ENCODE measurements around the gene CLTB. TPM values are rescaled to one million over a fixed set of nuclear protein-coding genes. Genes with fewer than 3 reads are reported as not detected.

CLTB gene
- total RNA-seq, 1 donor from 2014 or later, result 117 TPM

- Histone ChIP-seq H3K36me3 (ENCODE audit: insufficient read depth, low read length) (peaks cover 2% of the 10 kb centered on the region), H4K20me1 (ENCODE audit: insufficient read depth, low read length) (peaks cover 25% of the 10 kb centered on the region), H3K9ac (ENCODE audit: low read length) (no peak overlapping the region), H2AFZ (ENCODE audit: low read depth, low read length) (no peak overlapping the region), H3K27ac (ENCODE audit: low read depth, low read length) (no peak overlapping the region), H3K4me3 (ENCODE audit: insufficient read depth, low read depth, low read length) (no peak overlapping the region), H3K4me1 (ENCODE audit: insufficient read depth, low read length) (no peaks in the 10 kb centered on the region), H3K27me3 (ENCODE audit: insufficient read depth, low read length) (no peaks in the 10 kb centered on the region), H3K4me2 (ENCODE audit: low read length) (no peak overlapping the region), H3K79me2 (ENCODE audit: insufficient read depth, low read length) (peaks cover 3% of the 10 kb centered on the region), H3K9me3 (ENCODE audit: insufficient read depth, low read depth, low read length) (no peaks in the 10 kb centered on the region)
- no peak overlapping the region for H3K27ac Mint-ChIP-seq (ENCODE audit: unreplicated experiment)
- no peaks in the 10 kb centered on the region for H3K27me3 Mint-ChIP-seq (ENCODE audit: low read depth, unreplicated experiment)
- peaks cover 20% of the 10 kb centered on the region for H3K36me3 Mint-ChIP-seq (ENCODE audit: low read depth, unreplicated experiment)
- FAIRE-seq (no peak), DNase-seq (ENCODE audit: low read depth) (no peak)
- no peak for TF ChIP-seq CTCF (IDR thresholded peaks at IDR 0.05; ENCODE audit: insufficient read depth, low read depth, low read length)
- TF ChIP-seq EZH2 (IDR thresholded peaks at IDR 0.05; ENCODE audit: insufficient read depth, low read length), result no peak
- H3K4me3 Mint-ChIP-seq (ENCODE audit: unreplicated experiment), result no peak overlapping the region
- H3K9me3 Mint-ChIP-seq (ENCODE audit: unreplicated experiment), result no peaks in the 10 kb centered on the region
- H3K4me1 Mint-ChIP-seq (ENCODE audit: low read depth, unreplicated experiment), result peaks cover 7% of the 10 kb centered on the region
These were observed 8.7 kb downstream of the CLTB start for GRCh38 chr5:176407456-176408251.

GRCh38 chr5:176406436-176407052, 9.8 kb downstream of the CLTB start:
- no peaks in the 10 kb centered on the region for H3K9me3 Mint-ChIP-seq (ENCODE audit: unreplicated experiment)
- no peak overlapping the region for H2AFZ ChIP-seq (ENCODE audit: low read depth, low read length)
- no peak overlapping the region for H3K4me3 Mint-ChIP-seq (ENCODE audit: unreplicated experiment)
- H3K36me3 Mint-ChIP-seq (ENCODE audit: low read depth, unreplicated experiment), result peaks cover 20% of the 10 kb centered on the region
- no peak overlapping the region for H3K4me3 ChIP-seq (ENCODE audit: insufficient read depth, low read depth, low read length)
- no peak overlapping the region for H3K27ac Mint-ChIP-seq (ENCODE audit: unreplicated experiment)
- DNase-seq (ENCODE audit: low read depth) (no peak), FAIRE-seq (no peak)
- peaks cover 2% of the 10 kb centered on the region for H3K36me3 ChIP-seq (ENCODE audit: insufficient read depth, low read length)
- no peaks in the 10 kb centered on the region for H3K4me1 ChIP-seq (ENCODE audit: insufficient read depth, low read length)
- H3K4me1 Mint-ChIP-seq (ENCODE audit: low read depth, unreplicated experiment), result peaks cover 7% of the 10 kb centered on the region
- H3K27me3 ChIP-seq (ENCODE audit: insufficient read depth, low read length), result no peaks in the 10 kb centered on the region
- no peak overlapping the region for H3K4me2 ChIP-seq (ENCODE audit: low read length)
- H3K9ac ChIP-seq (ENCODE audit: low read length), result no peak overlapping the region
- no peak overlapping the region for H3K27ac ChIP-seq (ENCODE audit: low read depth, low read length)
- H4K20me1 ChIP-seq (ENCODE audit: insufficient read depth, low read length), result peaks cover 18% of the 10 kb centered on the region
- H3K79me2 ChIP-seq (ENCODE audit: insufficient read depth, low read length), result no peaks in the 10 kb centered on the region
- no peaks in the 10 kb centered on the region for H3K27me3 Mint-ChIP-seq (ENCODE audit: low read depth, unreplicated experiment)
- no peak for TF ChIP-seq CTCF (IDR thresholded peaks at IDR 0.05; ENCODE audit: insufficient read depth, low read depth, low read length)
- TF ChIP-seq EZH2 (IDR thresholded peaks at IDR 0.05; ENCODE audit: insufficient read depth, low read length), result no peak
- H3K9me3 ChIP-seq (ENCODE audit: insufficient read depth, low read depth, low read length), result no peaks in the 10 kb centered on the region
